ENCODE data around the gene PTGES3L.
"Not testable (repeated sequence)": the region's sequence is repeated elsewhere in the genome, so short reads cannot be mapped to it uniquely, and the experiment has no call there.

PTGES3L gene

GRCh38 chr17:42975265-42975664, 4.6 kb downstream of the PTGES3L start:
- Mint-ChIP-seq H3K4me3 (no peak overlapping the region), H3K27ac (no peak overlapping the region), H3K9me3 (no peaks in the 10 kb centered on the region), H3K4me1 (ENCODE audit: low read depth) (peaks cover 14% of the 10 kb centered on the region), H3K36me3 (ENCODE audit: low read depth) (no peaks in the 10 kb centered on the region), H3K27me3 (ENCODE audit: low read depth) (no peaks in the 10 kb centered on the region)
- no peak for DNase-seq (ENCODE audit: low spot score)

GRCh38 chr17:42973323-42973722, 6.6 kb downstream of the PTGES3L start:
- not testable (repeated sequence) for H3K4me3 Mint-ChIP-seq; H3K4me1 Mint-ChIP-seq (ENCODE audit: low read depth); DNase-seq (ENCODE audit: low spot score); H3K9me3 Mint-ChIP-seq; H3K27ac Mint-ChIP-seq; H3K27me3 Mint-ChIP-seq (ENCODE audit: low read depth); H3K36me3 Mint-ChIP-seq (ENCODE audit: low read depth)

- Mint-ChIP-seq H3K4me3 (no peak overlapping the region), H3K36me3 (ENCODE audit: low read depth) (no peaks in the 10 kb centered on the region), H3K9me3 (no peaks in the 10 kb centered on the region), H3K27me3 (ENCODE audit: low read depth) (no peaks in the 10 kb centered on the region), H3K4me1 (ENCODE audit: low read depth) (peaks cover 4% of the 10 kb centered on the region), H3K27ac (no peak overlapping the region)
- no peak for DNase-seq (ENCODE audit: low spot score)
These were observed 8.3 kb downstream of the PTGES3L start for GRCh38 chr17:42971589-42971988.

- Mint-ChIP-seq H3K4me1 (ENCODE audit: low read depth) (peaks cover 5% of the 10 kb centered on the region), H3K4me3 (no peak overlapping the region), H3K27ac (no peak overlapping the region), H3K9me3 (no peaks in the 10 kb centered on the region), H3K36me3 (ENCODE audit: low read depth) (peaks cover 5% of the 10 kb centered on the region), H3K27me3 (ENCODE audit: low read depth) (peaks cover 2% of the 10 kb centered on the region)
- no peak for DNase-seq (ENCODE audit: low spot score)
These were observed 10.8 kb downstream of the PTGES3L start for GRCh38 chr17:42969001-42969581.

DNA sequence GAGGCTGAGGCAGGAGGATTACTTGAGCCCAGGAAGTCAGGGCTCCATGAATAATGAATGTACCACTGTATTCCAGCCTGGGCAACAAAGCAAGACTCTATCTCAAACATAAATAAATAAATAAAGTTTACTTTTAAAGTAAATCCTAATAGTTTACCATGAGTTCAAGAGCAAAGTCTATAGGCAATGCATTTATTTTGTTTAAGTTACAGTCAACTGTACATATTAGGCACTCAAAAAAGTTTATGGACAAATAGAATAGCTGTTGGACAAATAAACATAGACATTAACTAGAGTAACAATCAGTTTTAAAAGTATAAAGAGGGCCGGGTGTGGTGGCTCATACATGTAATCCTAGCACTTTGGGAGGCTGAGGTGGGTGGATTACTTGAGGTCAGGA, 12.0 kb downstream of the PTGES3L start:
- Mint-ChIP-seq H3K27me3 (ENCODE audit: low read depth) (peaks cover 2% of the 10 kb centered on the region), H3K4me1 (ENCODE audit: low read depth) (peaks cover 10% of the 10 kb centered on the region), H3K4me3 (no peak overlapping the region), H3K36me3 (ENCODE audit: low read depth) (peaks cover 11% of the 10 kb centered on the region), H3K27ac (no peak overlapping the region), H3K9me3 (no peaks in the 10 kb centered on the region)
- no peak for DNase-seq (ENCODE audit: low spot score)

- Mint-ChIP-seq H3K36me3 (ENCODE audit: low read depth) (peaks cover 29% of the 10 kb centered on the region), H3K27me3 (ENCODE audit: low read depth) (peaks cover 2% of the 10 kb centered on the region), H3K9me3 (no peaks in the 10 kb centered on the region), H3K4me3 (peak within 1 kb of the TSS; percentile 99), H3K27ac (peak within 1 kb of the TSS; percentile 98), H3K4me1 (ENCODE audit: low read depth) (peaks cover 10% of the 10 kb centered on the region)
- peak; percentile 92 for DNase-seq (ENCODE audit: low spot score)
These were observed 15.5 kb downstream of the PTGES3L start, which contains the start of gene AARSD1 for GRCh38 chr17:42964161-42964932. TSS of gene AARSD1 (minus strand) at chr17:42964454. CDS start at chr17:42964440, 14 bp downstream.

DNA sequence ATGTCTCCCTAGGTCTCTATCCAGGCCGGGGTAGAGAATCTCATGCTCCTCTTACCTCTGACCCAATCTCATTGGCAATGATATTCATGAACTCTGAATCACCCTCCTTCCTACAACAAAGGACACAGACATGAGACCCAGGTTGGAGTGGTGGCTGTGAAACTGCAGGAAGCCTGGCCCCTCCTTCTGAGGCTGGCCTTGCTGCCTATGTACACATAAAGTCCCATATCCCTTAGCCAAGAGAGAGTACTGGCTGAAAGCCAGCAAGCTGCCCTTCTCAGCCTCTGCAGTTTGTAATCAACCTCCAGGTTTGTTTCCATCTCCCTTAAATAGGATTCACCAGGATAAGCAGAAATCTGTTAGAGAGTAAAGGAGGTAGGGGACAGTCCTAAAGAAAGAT, 26.2 kb downstream of the PTGES3L start:
- Mint-ChIP-seq H3K9me3 (no peaks in the 10 kb centered on the region), H3K36me3 (ENCODE audit: low read depth) (peaks cover 49% of the 10 kb centered on the region), H3K27ac (no peak overlapping the region), H3K27me3 (ENCODE audit: low read depth) (no peaks in the 10 kb centered on the region), H3K4me3 (no peak overlapping the region), H3K4me1 (ENCODE audit: low read depth) (no peaks in the 10 kb centered on the region)
- no peak for DNase-seq (ENCODE audit: low spot score)

GRCh38 chr17:42950044-42950783, 29.7 kb downstream of the PTGES3L start:
- no peak for DNase-seq (ENCODE audit: low spot score)
- Mint-ChIP-seq H3K4me1 (ENCODE audit: low read depth) (no peaks in the 10 kb centered on the region), H3K27ac (no peak overlapping the region), H3K27me3 (ENCODE audit: low read depth) (no peaks in the 10 kb centered on the region), H3K36me3 (ENCODE audit: low read depth) (peaks cover 36% of the 10 kb centered on the region), H3K9me3 (no peaks in the 10 kb centered on the region), H3K4me3 (no peak overlapping the region)

DNA sequence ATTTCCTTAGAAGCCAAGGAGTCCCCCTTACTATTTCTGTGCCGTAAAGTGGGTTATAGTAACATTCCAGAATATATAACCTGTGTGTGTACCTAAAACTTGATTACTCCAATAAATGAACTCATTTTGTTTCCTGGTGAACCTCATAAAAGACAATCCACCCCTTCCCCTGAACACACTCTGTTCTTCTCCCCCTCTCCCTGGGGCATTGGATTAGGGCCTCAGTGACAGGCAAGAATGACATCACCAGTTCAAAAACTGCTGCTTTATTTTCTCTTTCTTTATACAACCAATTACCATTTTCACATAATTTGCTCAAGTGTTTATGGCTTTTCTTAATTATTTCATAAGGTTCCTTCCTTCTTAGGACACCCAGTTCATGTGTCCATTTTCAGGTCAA, 33.1 kb downstream of the PTGES3L start:
- H3K27me3 Mint-ChIP-seq (ENCODE audit: low read depth), result no peaks in the 10 kb centered on the region
- no peak for DNase-seq (ENCODE audit: low spot score)
- no peak overlapping the region for H3K4me3 Mint-ChIP-seq
- H3K36me3 Mint-ChIP-seq (ENCODE audit: low read depth), result peaks cover 22% of the 10 kb centered on the region
- H3K9me3 Mint-ChIP-seq, result no peaks in the 10 kb centered on the region
- no peak overlapping the region for H3K27ac Mint-ChIP-seq
- H3K4me1 Mint-ChIP-seq (ENCODE audit: low read depth), result no peaks in the 10 kb centered on the region

- no peak overlapping the region for H3K4me3 Mint-ChIP-seq
- H3K4me1 Mint-ChIP-seq (ENCODE audit: low read depth), result no peaks in the 10 kb centered on the region
- peaks cover 4% of the 10 kb centered on the region for H3K36me3 Mint-ChIP-seq (ENCODE audit: low read depth)
- no peak overlapping the region for H3K27ac Mint-ChIP-seq
- no peaks in the 10 kb centered on the region for H3K27me3 Mint-ChIP-seq (ENCODE audit: low read depth)
- no peaks in the 10 kb centered on the region for H3K9me3 Mint-ChIP-seq
- no peak for DNase-seq (ENCODE audit: low spot score)
These were observed 35.7 kb downstream of the PTGES3L start for GRCh38 chr17:42944211-42944610.

DNA sequence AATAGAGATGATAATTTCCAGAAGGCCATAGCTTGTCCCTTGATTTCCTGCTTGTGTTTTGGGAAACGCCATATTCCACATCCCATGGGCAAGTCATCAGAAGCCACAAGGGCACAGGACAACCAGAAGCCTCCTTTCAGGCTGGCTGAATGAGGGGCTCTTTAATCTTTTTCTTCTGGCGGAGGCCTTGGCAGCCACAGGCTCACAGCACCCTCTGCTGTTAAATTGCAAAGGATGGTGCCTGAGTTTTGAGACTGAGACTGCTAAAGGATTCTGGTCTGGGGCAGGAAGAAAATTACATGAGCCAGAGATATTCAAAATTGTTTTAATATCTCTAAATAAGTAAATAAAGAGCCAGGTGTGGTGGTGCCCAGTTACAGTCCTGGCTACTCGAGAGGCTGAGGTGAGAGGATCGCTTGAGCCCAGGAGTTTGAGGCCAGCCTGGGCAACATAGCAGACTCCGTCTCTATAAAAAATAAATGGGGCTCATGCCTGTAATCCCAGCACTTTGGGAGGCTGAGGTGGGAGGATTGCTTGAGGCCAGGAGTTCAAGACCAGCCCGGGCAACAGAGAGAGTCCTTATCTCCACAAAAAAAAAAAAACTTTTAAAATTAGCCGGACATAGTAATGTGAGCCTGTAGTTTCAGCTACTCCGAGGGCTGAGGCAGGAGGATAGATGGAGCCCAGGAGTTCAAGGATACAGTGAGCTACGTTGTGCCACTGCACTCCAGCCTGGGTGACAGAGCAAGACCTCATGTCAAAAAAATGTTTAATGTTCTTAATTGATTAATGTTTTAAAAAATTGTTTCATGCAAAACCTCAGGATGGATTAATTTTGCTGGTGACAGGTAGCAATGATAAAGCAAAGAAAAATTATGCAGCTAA, 41.9 kb downstream of the PTGES3L start:
- Mint-ChIP-seq H3K4me3 (no peak overlapping the region), H3K27ac (no peak overlapping the region), H3K9me3 (no peaks in the 10 kb centered on the region), H3K4me1 (ENCODE audit: low read depth) (no peaks in the 10 kb centered on the region), H3K36me3 (ENCODE audit: low read depth) (no peaks in the 10 kb centered on the region), H3K27me3 (ENCODE audit: low read depth) (peaks cover 2% of the 10 kb centered on the region)
- peak; percentile 11 for DNase-seq (ENCODE audit: low spot score)

DNA sequence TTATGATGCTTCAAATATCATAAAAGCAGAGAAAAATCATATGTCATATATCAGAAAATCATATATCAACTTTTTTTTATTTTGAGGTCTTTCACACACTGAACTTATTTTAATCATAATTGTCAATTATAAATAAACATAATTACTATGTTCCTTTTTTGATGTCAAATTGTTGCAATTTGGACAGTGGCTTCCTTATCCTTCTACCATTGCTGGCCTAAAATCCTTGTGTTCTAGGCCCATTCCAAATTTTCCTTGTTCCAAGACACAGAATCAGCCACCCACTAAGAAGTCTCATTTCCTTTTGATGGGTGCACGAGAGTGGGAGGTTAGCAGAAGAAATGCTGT, 50.4 kb downstream of the PTGES3L start:
- Mint-ChIP-seq H3K36me3 (ENCODE audit: low read depth) (no peaks in the 10 kb centered on the region), H3K9me3 (no peaks in the 10 kb centered on the region), H3K4me3 (no peak overlapping the region), H3K27ac (peak overlapping the region; percentile 35), H3K27me3 (ENCODE audit: low read depth) (no peaks in the 10 kb centered on the region), H3K4me1 (ENCODE audit: low read depth) (peaks cover 13% of the 10 kb centered on the region)
- no peak for DNase-seq (ENCODE audit: low spot score)

- DNase-seq (ENCODE audit: low spot score), result peak; percentile 61
- Mint-ChIP-seq H3K4me3 (no peak overlapping the region), H3K36me3 (ENCODE audit: low read depth) (no peaks in the 10 kb centered on the region), H3K4me1 (ENCODE audit: low read depth) (peaks cover 13% of the 10 kb centered on the region), H3K9me3 (no peaks in the 10 kb centered on the region), H3K27ac (peak overlapping the region; percentile 35), H3K27me3 (ENCODE audit: low read depth) (no peaks in the 10 kb centered on the region)
These were observed 51.0 kb downstream of the PTGES3L start for GRCh38 chr17:42928714-42929496.

All from T-helper 2 cell treated with Interferon-gamma antibody and Interleukin-4, amounts not matched to agents 5 μg/mL and 100 μg/mL, for 36 hours (primary cell).